Stimulated activated CD4-positive, alpha-beta T cell treated with anti-CD3 and anti-CD28 coated beads, TNF-alpha, amount 100 ng/mL, for 1 hour (primary cell): Measurements from ENCODE around the gene DPY19L2.
"Not testable (repeated sequence)": the region's sequence is repeated elsewhere in the genome, so short reads cannot be mapped to it uniquely, and the experiment has no call there.

Experiments
- DNase-seq, 3 donors: peaks; one replicate each; pipeline ENCODE4 v3.0.0-alpha.2; 2020; ENCODE audit warnings: low read depth in 3 of 3, low spot score in 1 of 3

Gene DPY19L2

DNA sequence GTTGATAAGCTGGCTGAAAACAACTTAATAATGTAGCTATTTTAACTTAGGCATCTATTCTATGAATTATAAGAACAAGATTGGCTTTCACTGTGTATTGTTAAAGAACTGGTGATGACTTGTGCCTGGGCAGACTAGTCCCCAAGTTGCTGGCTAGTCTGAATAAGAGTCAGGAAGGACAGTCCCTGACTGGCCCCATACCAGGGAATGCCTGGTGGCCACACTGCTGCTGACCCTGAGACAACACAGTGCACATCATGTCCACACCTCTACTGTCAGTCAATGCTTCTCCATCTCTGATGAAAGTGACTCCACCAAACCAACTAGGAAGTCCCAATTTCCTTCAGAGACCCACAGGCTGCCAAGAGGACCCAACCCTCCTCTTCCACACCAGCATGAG is 130.5 kb downstream of the DPY19L2 start:
- DNase-seq: not testable (repeated sequence)

DNA sequence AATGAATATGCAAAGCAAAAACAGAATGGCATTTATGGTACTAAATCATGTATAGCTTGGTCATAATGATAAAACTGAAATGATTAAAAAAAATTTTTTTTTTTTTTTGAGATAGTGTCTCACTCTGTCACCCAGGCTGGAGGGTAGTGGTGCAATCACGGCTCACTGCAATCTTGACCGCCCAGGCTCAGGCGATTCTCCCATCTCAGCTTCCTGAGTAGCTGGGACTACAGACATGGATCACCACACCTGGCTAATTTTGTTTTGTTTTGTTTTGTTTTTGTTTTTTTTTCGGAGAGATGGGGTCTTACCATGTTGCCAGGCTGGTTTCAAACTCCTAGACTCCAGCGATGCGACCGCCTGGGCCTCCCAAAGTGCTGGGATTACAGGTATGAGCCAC is 138.7 kb downstream of the DPY19L2 start:
- DNase-seq: not testable (repeated sequence)

DNA sequence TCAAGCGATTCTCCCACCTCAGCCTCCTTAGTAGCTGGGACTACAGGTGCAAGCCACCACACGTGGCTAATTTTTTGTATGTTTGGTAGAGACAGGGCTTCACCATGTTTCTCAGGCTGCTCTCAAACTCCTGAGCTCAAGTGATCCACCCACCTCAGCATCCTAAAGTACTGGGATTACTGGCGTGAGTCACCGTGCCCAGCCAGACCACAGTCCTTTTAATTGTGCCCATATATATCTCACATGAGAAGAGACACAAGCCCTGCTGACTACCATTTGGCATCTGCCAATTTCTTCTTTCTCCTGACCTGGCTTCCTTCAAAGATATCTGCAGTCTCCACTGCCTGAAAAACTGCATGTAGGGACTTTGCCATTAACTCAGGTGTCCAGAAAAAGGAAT is 142.5 kb downstream of the DPY19L2 start:
- DNase-seq: no peak

DNA sequence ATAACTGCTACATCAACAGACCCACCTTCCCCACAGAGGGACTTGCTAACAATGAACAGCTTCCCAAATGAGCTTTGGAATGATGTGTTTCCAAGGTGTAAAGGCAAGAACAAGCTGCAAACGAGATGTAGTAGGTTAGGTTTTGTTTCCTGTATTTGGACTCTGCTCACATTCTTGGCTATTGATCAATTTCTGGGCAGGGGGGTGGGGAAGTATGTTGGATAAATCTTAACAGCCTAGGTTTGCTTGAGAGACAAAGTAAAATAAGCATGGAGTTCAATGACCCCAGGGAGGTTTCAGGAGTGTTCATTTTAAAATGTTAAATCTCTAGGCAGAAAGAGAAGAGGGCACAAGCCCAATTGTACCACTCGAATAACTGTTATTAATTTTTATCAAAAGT is 146.6 kb downstream of the DPY19L2 start:
- DNase-seq: no peak
